Spleen (tissue), 11 donors: ENCODE results near the gene KIF3C. TPM values are rescaled to one million over a fixed set of nuclear protein-coding genes. Genes with fewer than 3 reads are reported as not detected.

Experiments
- DNase-seq: peaks from one replicate; pipeline ENCODE4 v3.0.0-alpha.2; 2020
- H3K27ac ChIP-seq, 8 donors: fragments of 200-600 bp; sonication (generic) in 7 of 8; 1 replicate in 4 of 8; 2 replicates in 4 of 8; pipeline versions ENCODE4 v1.5.0 to v1.8.0; 2016 to 2021; ENCODE audit warnings: inconsistent platforms in 4 of 8, mild to moderate bottlenecking in 4 of 8, moderate library complexity in 1 of 8
- H3K27me3 ChIP-seq, 7 donors: fragments of 200-600 bp; sonication (generic) in 6 of 7; replicated peaks in 1 of 7; 1 replicate in 4 of 7; 2 replicates in 3 of 7; pipeline versions ENCODE4 v1.5.0 to v1.8.0; 2016 to 2021; ENCODE audit warnings: inconsistent platforms in 3 of 7, mild to moderate bottlenecking in 1 of 7
- H3K36me3 ChIP-seq, 6 donors: fragments of 200-600 bp; sonication (generic) in 5 of 6; 1 replicate in 4 of 6; 2 replicates in 2 of 6; pipeline versions ENCODE4 v1.5.0 to v1.8.0; 2016 to 2021; ENCODE audit warnings: inconsistent platforms in 2 of 6
- H3K4me1 ChIP-seq, 6 donors: fragments of 200-600 bp; sonication (generic) in 5 of 6; 1 replicate in 3 of 6; 2 replicates in 3 of 6; pipeline versions ENCODE4 v1.5.0 to v1.8.0; 2016 to 2021; ENCODE audit warnings: inconsistent platforms in 3 of 6
- H3K4me3 ChIP-seq, 8 donors: fragments of 200-600 bp; sonication (generic) in 7 of 8; 1 replicate in 4 of 8; 2 replicates in 4 of 8; pipeline versions ENCODE4 v1.5.0 to v1.8.0; 2016 to 2021; ENCODE audit warnings: inconsistent platforms in 4 of 8, mild to moderate bottlenecking in 4 of 8, moderate library complexity in 2 of 8
- H3K9me3 ChIP-seq, 8 donors: fragments of 200-600 bp; sonication (generic) in 7 of 8; 1 replicate in 4 of 8; 2 replicates in 4 of 8; pipeline versions ENCODE4 v1.5.0 to v1.8.0; 2016 to 2021; ENCODE audit warnings: inconsistent platforms in 4 of 8
- POLR2A ChIP-seq, 3 donors: fragments of 450-650 bp; IDR thresholded peaks; one replicate each; pipeline ENCODE4 v1.5.1; 2017; ENCODE audit warnings: antibody characterized with exemption in 3 of 3, mild to moderate bottlenecking in 1 of 3
- POLR2AphosphoS5 ChIP-seq, 3 donors: sonication (generic); formaldehyde crosslinking; IDR thresholded peaks; one replicate each; pipeline ENCODE4 v1.5.1; 2017; ENCODE audit warnings: antibody characterized with exemption in 3 of 3
- WGBS, 5 donors: extraction: QIAGEN DNeasy Blood & Tissue Kit in 3 of 5; methylation state at CpG; one replicate each; pipeline versions ENCODE4 v1.1.5 to v1.1.7; 2013 to 2018; 5-methylcytosine and 5-hydroxymethylcytosine counted together
- intact Hi-C: fragments of 100-400 bp; cut with DNase I; formaldehyde crosslinking; loops from one replicate; pipeline ENCODE4 v1.15.0; 2023; ENCODE audit warnings: low total_unique reads
- polyA plus RNA-seq, 3 donors: library from polyadenylated mRNA; stranded (reverse); fragments of 200-250 nt; gene quantifications; one replicate each; pipeline ENCODE4 v1.2.1, GENCODE V29; 2013
- total RNA-seq, 7 donors: library from RNA; depleted of rRNA in 3 of 7; stranded (reverse); fragments of >200 nt in 3 of 7; fragmentation: NEBNext Ultra II Directional in 4 of 7; extraction: Animal tissue kit (Norgen Biotek cat#: 25700) in 4 of 7; gene quantifications; one replicate each; pipeline versions ENCODE4 v1.1.0 to v1.2.1, GENCODE V29; 2016 to 2021
- TF ChIP-seq, protein P1 (sequence below), 11 experiments: fragments of 200-600 bp in 7 of 11; fragments of 450-650 bp in 4 of 11; sonication (generic) in 4 of 11; IDR thresholded peaks in 8 of 11; conservative IDR thresholded peaks in 3 of 11; 1 replicate in 7 of 11; 2 replicates in 4 of 11; pipeline versions ENCODE4 v1.4.0 to v1.8.0; 2016 to 2021; ENCODE audit warnings: antibody characterized with exemption in 11 of 11, inconsistent platforms in 4 of 11, mild to moderate bottlenecking in 1 of 11
- donor health status: healthy with polysubstance abuse.
- donor health status: DM: no; HTN: no; CAD: no; lungs with moderate emphysema.
- donor health status: DM: no; HTN: no; CAD: no.
- donor health status: Bipolar disorder and iron deficiency.
- donor health status: healthy.
- donor health status: DM: no; HTN: no; CAD: no.
- donor health status: DM: yes; HTN: yes; CAD: no.

Gene KIF3C
- total and polyA plus RNA-seq, 10 donors: 0.33 to 6.5 (median 3.8) TPM

DNA sequence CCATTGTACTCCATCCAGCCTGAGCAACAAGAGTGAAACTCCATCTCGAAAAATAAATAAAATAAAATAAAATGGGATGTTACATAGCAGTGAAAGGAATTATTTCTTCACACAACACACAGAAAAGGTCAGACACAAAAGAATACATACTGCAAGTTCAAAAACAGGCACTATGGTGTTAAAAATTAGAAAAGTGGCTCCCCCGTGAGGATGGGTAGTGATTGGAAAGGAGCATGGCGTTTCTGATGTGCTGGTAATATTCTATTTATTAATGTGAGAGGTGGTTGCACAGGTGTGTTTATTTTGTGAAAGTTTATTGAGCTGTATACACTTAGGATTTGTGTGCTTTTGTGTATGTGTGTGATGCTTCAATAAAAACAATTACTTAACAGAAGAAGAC lies 28.6 kb upstream of the KIF3C start:
- peaks cover 0 to 62% (median 17%) of the 10 kb centered on the region in 6 donors for H3K4me1 ChIP-seq

DNA sequence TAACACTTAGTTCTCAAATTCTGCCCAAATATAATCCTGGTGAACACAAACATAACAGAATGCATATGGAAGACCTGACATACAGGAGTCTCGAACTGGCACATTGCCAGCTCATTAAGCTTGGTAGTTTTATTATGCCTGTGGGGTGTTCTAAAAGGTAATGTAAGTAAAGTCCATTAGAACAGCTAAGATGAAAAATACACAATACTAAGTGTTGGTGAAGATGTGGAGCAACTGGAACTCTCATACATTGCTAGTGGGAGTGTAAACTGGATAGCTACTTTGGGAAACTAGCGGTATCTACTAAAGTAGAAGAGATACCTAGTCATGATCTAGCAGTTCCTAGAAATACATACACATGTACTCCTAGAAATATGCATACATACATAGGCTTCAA lies 27.3 kb upstream of the KIF3C start:
- intact Hi-C loops: no loop called here
- Histone ChIP-seq H3K27me3 (no peaks in the 10 kb centered on the region), H3K4me1 (peaks cover 0 to 62% (median 17%) of the 10 kb centered on the region in 6 donors), H3K36me3 (no peaks in the 10 kb centered on the region), H3K9me3 (peaks cover 0 to 5% (median 0%) of the 10 kb centered on the region in 8 donors), H3K4me3 (peak overlapping the region in 1 of 8 donors; percentile 35), H3K27ac (peak overlapping the region in 7 of 8 donors; percentile 59 to 87 (median 76))
- TF ChIP-seq POLR2AphosphoS5 (IDR thresholded peaks at IDR 0.05): no peak
- TF ChIP-seq, protein P1, sequence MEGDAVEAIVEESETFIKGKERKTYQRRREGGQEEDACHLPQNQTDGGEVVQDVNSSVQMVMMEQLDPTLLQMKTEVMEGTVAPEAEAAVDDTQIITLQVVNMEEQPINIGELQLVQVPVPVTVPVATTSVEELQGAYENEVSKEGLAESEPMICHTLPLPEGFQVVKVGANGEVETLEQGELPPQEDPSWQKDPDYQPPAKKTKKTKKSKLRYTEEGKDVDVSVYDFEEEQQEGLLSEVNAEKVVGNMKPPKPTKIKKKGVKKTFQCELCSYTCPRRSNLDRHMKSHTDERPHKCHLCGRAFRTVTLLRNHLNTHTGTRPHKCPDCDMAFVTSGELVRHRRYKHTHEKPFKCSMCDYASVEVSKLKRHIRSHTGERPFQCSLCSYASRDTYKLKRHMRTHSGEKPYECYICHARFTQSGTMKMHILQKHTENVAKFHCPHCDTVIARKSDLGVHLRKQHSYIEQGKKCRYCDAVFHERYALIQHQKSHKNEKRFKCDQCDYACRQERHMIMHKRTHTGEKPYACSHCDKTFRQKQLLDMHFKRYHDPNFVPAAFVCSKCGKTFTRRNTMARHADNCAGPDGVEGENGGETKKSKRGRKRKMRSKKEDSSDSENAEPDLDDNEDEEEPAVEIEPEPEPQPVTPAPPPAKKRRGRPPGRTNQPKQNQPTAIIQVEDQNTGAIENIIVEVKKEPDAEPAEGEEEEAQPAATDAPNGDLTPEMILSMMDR (IDR thresholded peaks at IDR 0.05 in 8 of 11, conservative IDR thresholded peaks at IDR 0.05 in 3 of 11): no peak
- no peak for TF ChIP-seq POLR2A (IDR thresholded peaks at IDR 0.05)
- 72 to 86% (median 81%) methylated on average over 2 of the region's 2 CpGs for WGBS, 5 donors
- no peak for DNase-seq

More for the DNA sequence above, 28.6 kb upstream of the KIF3C start:
- DNase-seq: no peak
- Histone ChIP-seq H3K36me3 (no peaks in the 10 kb centered on the region), H3K27me3 (no peaks in the 10 kb centered on the region), H3K4me3 (no peak overlapping the region), H3K9me3 (peaks cover 0 to 5% (median 0%) of the 10 kb centered on the region in 8 donors), H3K27ac (peak overlapping the region in 2 of 8 donors; percentile 84 to 87)
- TF ChIP-seq, protein P1 (IDR thresholded peaks at IDR 0.05 in 8 of 11, conservative IDR thresholded peaks at IDR 0.05 in 3 of 11): no peak
- TF ChIP-seq POLR2AphosphoS5 (IDR thresholded peaks at IDR 0.05) (no peak), POLR2A (IDR thresholded peaks at IDR 0.05) (no peak)
- intact Hi-C loops: no loop called here
- 71 to 87% (median 84%) methylated on average over 3 of the region's 3 CpGs for WGBS, 5 donors

DNA sequence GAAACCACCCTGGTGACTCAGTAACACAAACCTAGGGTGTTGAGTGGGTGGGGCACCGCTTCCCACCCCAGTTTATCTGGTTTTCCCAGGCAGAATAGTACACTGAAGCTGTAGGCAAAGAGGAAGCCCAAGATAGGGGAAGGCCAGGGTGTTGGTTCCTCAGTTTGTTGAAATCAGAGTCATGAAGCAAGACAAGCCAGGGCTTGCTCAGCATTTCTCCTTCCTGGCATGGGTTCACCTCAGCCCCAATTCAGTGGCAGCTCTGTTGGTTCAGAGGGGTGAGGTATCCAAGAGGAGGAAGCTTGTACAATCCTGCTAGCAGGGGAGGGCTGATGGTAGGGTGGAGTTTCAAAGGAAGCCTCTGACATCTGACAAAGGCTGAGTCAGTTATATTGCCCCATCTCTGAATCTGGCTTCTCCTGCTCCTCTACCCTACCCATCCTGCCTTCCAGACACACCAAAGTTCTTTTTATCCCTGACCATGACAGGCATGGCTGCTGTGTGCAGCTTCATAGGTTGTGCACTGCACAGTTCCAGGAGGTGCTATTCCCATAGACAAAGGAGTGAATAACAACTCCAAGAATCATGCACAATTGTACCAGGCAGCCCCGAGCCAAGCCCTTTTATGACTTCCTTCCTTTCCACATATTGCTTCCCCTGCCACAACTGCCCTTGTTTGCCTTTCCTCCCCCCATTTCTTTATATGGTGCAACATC lies 26.7 kb upstream of the KIF3C start:
- intact Hi-C loops: no loop called here
- WGBS, 5 donors: 21 to 48% (median 32%) methylated on average over 2 of the region's 2 CpGs
- H3K4me3 ChIP-seq: peak overlapping the region in 1 of 8 donors; percentile 35
- H3K27ac ChIP-seq: peak overlapping the region in 7 of 8 donors; percentile 59 to 87 (median 76)
- H3K27me3 ChIP-seq: no peaks in the 10 kb centered on the region
- peaks cover 0 to 5% (median 0%) of the 10 kb centered on the region in 8 donors for H3K9me3 ChIP-seq
- TF ChIP-seq, protein P1 (IDR thresholded peaks at IDR 0.05 in 8 of 11, conservative IDR thresholded peaks at IDR 0.05 in 3 of 11): peak in 1 of 11 experiments; percentile 18
- TF ChIP-seq POLR2AphosphoS5 (IDR thresholded peaks at IDR 0.05) (peak in 1 of 3 donors; percentile 75), POLR2A (IDR thresholded peaks at IDR 0.05) (no peak)
- H3K4me1 ChIP-seq: peaks cover 0 to 62% (median 17%) of the 10 kb centered on the region in 6 donors
- DNase-seq: peak; percentile 84
- H3K36me3 ChIP-seq: no peaks in the 10 kb centered on the region

DNA sequence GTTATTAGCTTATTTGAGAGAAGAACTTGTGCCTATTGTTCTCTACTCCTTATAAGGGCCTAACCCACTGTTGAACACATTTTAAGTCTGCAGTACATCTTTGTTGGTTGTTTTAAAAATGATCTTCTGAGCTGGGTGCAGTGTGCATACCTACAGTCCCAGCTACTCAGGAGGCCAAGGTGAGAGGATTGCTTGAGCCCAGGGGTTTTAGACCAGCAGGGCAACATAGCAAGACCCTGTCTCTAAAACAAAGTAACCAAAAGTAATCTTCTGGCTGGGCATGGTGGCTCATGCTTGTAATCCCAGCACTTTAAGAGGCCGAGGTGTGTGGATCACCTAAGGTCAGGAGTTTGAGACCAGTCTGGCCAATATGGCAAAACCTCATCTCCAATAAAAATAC lies 25.8 kb upstream of the KIF3C start:
- WGBS, 5 donors: 92 to 100% (median 98%) methylated on average over 1 of the region's 1 CpG
- Histone ChIP-seq H3K27ac (peak overlapping the region in 7 of 8 donors; percentile 59 to 87 (median 76)), H3K36me3 (no peaks in the 10 kb centered on the region), H3K9me3 (peaks cover 0 to 5% (median 0%) of the 10 kb centered on the region in 8 donors), H3K27me3 (no peaks in the 10 kb centered on the region), H3K4me3 (peak overlapping the region in 1 of 8 donors; percentile 35), H3K4me1 (peaks cover 0 to 67% (median 18%) of the 10 kb centered on the region in 6 donors)
- TF ChIP-seq POLR2AphosphoS5 (IDR thresholded peaks at IDR 0.05): no peak
- no peak for TF ChIP-seq POLR2A (IDR thresholded peaks at IDR 0.05)
- TF ChIP-seq, protein P1 (IDR thresholded peaks at IDR 0.05 in 8 of 11, conservative IDR thresholded peaks at IDR 0.05 in 3 of 11): no peak
- DNase-seq: no peak
- intact Hi-C loops: no loop called here
